GM19193 (cell line): ENCODE measurements around the gene KANK3.

Experiments used
- POLR2A ChIP-seq: IDR thresholded peaks from 4 replicates; pipeline ENCODE4 v1.6.1; 2011; ENCODE audit not compliant: insufficient read depth, insufficient read length; ENCODE audit errors: extremely low read depth

The KANK3 gene

DNA sequence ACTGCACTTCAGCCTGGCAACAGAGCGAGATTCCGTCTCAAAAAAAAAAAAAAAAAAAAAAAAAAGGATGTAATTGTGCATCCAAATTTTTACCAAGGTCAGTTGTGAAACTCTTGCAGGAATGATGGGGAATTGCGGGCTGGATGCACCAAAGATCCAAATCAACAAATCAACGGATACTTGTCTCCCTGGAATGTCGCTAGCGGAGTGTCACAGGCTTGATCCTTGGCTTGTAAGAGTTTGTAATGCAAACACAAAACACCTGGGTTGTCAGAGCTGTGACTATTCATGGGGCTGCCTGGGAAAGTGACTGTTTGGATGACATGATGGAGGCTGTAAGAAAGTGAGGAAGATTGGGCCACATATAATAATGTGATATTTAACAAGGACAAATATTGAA lies 4.2 kb downstream of the KANK3 start:
- TF ChIP-seq POLR2A: no peak

DNA sequence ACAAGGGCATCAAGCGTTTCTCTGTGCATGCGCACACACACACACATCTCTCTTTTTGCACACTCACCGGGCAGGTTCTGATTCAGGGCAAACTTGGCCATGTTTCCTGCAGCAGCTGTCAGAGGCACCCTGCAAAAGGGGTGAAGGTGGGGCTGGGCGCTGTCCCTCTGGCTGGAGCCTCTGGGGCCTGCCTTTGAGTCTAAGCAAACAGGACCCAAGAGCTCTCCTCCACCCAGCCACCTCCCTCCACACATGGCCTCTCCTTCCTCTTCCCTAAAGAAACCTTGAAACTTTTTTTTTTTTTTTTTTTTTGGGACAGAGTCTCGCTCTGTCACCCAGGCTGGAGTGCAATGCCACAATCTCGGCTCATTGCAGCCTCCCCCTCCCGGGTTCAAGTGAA lies 5.3 kb downstream of the KANK3 start:
- TF ChIP-seq POLR2A: no peak

DNA sequence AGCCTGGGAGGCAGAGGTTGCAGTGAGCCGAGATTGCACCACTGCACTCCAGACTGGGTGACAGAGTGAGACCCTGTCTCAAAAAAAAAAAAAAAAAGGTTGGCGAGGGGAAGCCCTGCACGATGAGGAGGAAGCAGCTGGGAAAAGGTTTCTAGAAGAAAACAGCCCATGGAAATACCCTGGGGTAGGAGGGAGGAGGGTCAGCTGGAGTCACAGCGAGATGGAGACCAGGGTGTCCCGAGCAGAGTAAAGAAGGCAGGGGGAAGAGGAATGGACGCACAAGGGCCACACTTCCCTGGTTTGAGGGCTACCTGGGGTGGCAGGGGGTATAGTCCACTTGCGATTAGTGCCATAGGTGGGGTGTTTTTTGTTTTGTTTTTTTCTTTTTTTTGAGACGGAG lies 6.4 kb downstream of the KANK3 start:
- no peak for TF ChIP-seq POLR2A

DNA sequence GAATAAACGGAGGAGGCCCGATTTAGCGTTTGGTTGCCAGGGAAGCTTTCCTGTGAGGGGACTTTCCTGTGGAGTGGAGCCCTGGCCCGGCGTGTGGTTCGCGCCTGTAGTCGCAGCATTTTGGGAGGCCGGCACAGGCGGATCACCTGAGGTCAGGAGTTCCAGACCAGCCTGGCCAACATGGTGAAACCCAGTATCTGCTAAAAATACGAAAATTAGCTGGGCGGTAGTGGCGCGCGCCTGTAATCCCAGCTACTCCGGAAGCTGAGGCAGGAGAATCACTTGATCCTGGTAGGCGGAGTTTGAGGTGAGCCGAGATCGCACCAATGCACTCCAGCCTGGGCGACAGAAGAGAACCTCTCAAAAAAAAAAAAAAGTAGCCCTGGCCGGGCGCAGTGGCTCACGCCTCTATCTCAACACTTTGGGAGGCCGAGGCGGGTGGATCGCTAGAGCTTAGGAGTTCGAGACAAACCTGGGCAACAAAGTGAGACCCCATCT lies 6.9 kb downstream of the KANK3 start:
- no peak for TF ChIP-seq POLR2A

DNA sequence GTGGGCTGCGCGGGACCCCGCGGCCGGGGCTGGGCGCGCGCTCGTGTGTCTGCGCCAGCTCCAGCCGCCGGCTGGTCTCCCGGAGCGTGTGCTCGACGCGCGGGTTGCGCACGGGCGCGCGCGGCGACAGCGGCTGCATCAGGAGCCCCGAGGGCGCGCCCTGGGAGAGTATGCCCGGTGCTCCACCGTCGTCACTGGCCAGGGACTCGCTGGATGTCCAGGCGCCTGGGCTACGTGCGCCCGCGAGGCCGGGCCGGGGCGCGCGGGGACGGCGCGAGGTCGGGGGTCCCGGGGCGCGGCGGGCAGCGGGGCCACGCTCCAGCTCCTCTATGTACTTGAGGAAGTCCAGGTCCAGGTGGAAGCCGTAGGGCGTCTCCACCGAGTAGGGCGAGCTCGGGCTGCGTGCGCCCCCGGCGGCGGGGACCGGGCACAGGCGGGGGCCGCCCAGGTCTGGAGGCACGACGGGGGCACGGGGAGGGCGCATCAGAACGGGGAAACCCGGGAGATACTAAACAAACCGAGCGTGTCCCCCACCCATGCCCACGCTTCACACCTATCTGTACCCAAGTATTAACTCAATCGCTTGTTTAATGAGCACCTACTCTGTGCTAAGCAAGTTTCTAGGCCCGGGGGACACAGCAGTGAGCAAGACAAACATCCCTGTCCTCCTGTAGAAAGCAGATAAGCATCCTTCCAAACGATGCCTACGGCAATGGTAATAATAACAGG lies 7.6 kb downstream of the KANK3 start:
- TF ChIP-seq POLR2A: no peak

DNA sequence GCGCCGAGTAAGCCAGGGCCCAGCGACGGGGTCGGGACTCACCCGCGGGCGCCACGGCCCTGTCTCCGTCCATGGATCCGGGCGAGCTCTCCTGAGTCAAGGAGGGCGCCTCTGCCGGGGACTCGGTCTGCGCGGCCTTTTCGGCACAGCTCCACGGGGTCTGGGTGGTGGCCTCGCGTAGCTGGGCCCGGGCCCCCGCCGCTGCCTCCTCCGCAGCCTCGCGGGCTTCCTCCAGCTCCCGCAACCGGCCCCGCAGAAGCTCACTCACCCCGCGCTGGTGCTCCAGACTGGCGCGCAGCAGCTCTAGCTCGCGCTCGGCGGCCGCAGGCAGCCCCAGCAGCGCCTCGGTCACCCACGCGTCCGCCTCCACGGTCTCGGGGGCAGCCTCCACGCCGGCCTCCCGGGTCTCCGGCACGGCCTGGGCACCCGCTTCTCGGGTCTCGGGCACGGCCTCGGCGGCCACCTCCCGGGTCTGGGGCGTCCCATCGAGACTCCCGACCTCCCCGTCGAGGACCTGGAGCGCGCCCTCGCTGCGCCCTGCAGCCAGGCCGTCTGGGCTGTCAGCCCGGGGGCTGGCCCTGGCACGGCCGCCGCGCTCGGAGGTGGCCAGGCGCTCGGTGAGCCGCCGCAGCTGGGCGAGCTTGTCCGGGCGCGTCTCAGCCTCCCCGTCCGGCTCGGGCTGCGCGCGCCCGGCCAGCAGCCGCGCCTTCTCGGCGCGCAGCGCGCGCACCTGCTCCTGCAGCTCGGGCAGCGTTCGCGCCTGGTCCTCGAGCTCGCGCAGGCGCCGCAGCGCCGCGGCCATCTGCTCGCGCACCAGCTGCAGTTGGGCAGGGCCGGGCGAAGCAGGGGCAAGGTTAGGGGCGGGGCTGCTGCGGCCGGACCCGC lies 8.4 kb downstream of the KANK3 start:
- no peak for TF ChIP-seq POLR2A

DNA sequence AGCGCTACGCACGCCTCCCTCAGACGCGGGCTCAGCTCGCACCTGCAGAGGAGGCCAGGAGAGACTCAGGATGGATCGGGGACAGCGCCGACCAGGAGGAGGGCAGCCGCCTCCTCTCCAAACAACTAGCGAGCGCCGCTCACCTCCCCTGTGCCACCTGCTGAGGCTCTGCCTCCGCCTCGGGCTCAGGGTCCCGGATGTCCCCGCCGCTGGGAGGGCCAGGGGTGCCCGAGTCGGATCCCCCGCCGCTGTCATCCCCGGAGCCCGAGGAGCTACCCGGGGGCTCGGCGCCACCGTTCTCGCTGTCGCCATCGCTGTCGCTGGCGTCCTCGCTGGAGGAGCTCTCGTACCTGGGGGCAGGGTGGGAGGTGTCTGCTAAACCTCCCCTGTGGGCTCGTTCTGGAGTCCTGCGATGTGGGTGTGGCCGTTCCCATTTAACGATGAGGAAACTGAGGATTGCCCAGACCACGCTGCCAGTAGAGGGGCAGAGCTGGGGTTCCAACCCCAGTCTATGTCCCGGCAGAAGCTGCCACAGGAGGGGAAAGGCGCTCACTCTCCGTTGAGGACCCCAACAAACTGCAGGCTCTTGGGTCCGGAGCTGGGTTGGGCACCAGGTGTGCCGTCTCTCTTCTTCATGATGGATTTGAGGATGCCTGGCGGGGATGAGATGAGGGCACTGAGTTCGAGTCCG lies 9.2 kb downstream of the KANK3 start:
- TF ChIP-seq POLR2A: no peak

DNA sequence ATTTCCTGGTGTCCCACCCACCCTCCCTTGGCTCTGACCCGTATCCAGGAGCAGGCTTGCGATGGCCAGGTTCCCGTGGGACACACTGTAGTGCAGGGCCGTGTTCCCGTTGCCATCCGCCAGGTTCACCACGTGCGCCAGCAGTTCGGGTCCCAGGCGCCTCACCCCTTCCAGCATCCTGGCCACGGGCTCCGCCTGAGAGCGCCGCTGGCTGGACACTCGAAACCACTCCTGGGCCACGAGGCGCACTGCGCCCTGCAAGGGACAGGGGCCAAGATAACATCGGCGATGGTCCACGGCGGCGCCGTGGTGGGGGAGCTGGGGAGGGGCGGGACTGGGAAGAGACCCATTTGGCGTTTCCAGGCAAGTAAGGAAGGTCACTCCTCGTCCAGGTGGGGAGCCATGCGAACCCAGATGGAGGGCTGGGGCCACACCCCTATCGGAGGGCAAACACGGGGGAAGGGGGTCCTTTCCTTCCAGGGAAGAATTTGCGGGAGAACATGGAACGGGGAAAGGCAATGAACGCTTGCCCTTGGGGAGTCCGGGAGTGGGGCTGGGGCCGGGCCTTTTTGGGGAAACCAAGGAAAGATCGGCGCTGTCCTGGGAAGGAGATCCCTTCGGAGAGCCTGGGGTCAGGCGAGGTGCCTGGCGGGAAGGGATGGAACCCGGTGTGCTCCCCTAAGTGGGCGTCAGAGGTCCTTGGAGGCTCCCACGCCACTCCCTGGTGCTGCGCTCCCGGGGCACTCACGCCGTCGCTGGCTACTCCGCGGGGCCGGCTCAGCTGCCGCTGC lies 9.9 kb downstream of the KANK3 start:
- no peak for TF ChIP-seq POLR2A

DNA sequence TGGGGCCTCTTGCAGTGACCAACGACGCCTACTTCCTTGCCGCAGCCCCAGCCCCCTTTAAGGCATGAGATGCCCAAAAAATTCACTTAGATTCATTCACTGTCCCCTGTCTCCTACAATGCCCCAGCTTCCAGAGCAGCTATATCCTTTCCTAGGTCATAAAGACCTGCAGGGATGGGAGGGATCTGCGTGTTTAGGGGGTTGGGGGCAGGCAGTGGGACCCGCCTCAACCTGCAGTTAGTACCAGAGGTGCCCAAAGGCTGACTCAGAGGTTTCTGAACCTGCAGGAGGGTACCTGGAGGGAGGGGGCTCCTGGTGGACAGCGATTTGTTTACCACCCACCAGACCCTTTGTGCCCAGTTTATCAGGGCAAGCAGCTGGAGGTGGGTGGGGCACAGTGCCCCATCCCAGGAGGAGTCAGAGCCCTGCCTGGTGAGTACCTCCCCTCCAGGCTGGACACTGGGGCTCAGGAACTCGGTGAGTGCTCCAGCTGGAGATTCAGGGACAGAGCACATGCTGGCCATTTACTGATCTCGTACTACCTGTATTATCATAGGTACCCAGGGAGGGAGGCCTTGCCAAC lies 11.7 kb downstream of the KANK3 start:
- no peak for TF ChIP-seq POLR2A

DNA sequence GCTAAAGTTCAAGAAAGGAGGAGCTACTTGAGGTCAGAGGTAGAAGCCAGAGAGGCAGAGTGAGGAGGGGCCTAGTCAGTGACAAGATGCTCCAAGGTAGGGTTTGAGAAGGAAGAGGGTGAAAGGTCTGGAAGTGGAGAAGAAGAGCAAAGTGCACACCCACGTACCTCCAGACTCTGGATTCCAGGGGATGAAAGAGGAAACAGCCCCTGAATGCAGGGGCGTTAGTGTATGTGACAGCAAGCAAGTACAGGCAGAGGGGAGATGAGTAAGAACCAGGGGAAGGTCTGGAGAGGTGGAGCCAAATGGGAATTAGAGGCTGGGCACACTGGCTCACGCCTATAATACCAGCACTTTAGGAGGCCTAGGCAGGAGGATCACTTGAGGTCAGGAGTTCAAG lies 13.1 kb downstream of the KANK3 start:
- TF ChIP-seq POLR2A: no peak

DNA sequence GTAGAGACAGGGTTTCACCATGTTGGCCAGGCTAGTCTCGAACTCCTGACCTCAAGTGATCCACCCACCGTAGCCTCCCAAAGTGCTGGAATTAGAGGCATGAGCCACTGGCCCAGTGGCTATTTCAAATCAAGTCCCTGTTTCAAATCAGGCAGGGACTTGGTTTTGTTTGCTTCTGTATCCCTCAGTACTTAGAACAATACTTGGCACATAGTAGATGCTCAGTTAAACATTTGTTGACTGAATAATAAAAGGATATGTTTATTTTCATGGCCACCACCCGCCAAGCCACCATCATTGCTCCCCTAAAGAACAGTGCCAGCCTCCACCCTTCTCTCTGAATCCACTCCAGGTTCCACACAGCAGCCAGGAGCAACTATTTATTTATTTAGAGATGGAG lies 17.6 kb downstream of the KANK3 start:
- no peak for TF ChIP-seq POLR2A

DNA sequence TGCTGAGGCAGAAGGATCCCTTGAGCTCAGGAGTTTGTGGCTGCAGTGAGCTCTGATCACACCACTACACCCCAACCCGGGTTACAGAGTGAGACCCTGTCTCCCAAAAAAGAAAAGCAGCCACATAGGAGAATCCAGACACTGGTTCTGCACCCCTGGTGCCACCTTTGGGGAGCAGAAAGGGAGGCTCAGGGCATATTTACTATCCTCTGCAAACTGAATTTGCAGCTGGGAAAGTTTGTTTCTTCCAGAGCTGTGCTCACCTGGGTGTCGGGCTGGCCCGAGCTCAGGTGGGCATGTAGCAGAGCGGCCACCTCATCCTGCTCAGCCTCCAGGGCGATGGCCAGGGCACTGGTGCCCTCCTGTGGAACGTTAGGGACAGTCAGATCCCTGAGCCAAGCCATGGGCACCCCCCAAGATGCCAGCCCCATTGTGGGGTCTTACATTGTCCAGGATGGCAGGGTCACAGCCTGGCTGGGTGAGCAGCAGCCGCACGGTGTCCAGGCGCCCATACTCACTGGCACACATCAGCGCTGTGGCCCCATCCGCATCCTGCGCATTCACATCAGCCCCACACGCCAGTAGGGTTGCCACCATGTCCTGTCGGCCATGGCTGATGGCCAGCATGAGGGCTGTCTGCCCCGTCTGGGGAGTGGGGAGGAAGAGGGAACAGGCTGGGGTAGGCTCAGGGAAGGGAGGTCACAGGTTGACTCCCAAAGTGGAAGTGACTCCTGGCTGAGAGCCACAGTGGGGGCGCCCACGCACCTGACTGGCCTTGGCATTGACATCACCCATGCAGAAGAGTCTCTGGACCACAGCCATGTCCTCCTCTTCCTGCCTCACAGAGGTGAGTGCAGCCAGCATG lies 18.6 kb downstream of the KANK3 start:
- peak; percentile 48 for TF ChIP-seq POLR2A

DNA sequence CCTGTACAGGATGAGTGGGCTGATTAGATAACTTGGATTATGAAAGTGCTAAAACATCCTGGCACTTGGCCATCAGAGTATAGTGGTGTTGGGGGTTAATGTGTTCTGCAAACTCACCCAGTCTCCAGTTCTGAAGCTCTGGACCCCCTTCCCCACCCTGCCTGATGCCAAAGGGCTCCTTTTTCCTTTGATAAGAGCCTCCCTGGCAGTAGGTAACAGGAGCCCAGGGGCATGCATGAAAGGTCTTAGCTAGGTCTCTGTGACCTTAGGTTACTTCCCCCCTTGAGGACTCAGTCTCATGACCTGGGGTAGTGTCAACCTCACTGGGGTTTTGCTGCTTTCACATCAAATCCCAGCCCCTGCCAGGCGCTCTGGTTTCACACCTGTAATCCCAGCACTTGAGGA lies 19.3 kb downstream of the KANK3 start:
- TF ChIP-seq POLR2A: no peak

DNA sequence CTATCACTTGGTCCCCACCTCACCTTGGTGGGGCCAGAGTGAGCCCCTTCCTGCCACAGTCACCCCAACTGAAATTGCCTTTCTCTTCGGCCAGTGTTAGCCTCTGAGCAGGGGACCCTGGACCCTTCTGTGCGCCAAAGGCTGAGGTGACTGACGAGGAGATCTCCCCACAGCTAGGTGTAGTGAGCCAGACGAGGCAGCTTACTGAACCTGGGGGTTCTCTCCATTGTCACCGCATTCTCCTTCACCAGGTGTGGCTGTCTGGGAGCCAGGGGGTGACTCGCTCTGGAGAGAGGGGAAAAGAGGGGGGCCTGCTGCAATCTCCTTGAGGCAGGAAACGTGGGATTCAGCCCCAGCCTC lies 20.4 kb downstream of the KANK3 start:
- TF ChIP-seq POLR2A: no peak

DNA sequence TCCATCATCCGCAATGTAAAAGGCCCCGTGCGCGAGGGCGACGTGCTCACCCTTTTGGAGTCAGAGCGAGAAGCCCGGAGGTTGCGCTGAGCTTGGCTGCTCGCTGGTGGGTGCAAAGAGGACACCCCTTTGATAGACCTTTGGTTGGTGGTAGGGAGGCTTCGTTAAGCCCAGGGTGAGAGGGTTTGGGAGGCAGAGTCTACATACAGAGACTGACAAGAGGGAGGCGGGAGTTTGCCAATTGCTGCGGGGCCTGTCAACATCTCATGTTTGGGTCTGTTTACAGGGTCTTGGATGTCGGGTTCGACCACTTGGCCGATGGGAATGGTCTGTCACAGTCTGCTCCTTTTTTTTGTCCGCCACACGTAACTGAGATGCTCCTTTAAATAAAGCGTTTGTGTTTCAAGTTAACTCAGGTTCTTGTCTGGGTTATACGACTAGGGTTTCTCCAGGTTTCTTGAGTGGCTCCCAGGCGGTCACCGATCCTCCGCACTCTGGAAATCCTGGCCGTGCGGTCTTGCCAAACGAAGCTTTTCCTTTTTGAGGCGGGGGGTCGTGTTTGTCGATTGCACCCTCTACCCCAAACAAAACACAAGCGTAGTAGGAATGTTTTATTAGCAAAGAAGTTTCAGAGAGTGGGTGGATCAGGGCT lies 20.9 kb downstream of the KANK3 start:
- no peak for TF ChIP-seq POLR2A
